Measurements from ENCODE around the gene OXGR1.

The OXGR1 gene

DNA sequence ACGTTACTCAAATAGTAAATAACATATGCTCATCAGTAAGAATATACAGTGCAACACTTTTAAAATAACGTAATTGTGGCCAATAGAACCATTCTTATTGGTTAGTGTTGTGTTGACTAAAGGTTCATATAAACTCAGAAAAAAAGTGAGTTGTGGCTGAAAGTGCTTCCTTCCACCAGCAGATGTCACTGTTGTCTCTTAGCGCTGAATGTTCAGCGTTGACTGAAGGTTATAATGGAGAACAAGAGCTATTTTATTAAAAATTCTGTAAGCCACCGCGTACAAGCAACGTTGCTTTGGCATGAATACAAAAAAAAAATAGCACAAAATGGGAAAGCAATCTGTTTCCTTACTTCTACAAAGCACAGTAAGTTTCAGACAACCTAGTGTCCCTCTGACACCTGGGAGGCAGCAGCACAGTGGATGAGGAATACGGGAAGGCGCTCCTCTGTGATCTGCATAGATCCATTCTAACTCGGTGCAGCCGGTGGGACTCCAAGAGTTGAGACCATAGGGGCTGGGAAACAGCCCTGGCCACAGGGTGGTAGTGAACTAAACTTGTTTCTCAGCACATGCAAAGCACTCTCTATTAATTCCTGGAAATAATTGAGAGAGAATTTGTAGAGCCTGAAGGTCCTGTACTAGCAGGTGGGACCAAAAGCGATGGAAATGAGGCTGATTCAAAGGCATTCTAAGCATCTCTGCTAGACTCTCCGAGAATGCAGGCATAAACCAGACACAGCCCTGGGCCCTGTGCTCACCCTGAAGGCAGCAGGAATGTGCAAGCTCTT lies 23.9 kb upstream of the OXGR1 start:
- no peak for TF ChIP-seq JUND (IDR thresholded peaks at IDR 0.05; ENCODE audit: low read depth)

DNA sequence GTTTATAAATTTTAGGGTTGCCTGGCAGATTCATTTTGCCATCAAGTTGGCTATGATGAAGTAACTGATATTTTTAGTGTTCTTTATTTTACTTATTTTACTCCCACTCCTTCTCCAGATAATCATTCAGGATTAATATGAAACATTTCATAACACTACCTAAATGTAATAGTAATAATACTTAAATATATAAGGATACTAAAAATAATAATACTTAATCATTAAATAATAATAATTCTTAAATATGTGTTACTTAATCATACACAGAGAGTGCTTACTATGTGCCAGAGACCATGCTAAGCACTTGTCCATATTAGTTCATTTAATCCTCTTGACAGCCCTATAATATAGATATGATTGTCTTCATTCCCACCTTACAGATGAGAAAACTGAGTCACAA lies 23.0 kb upstream of the OXGR1 start:
- in situ Hi-C loops (cut with HindIII; ENCODE audit: low pct_unique_long_range_greater_than_20kb, low sequenced_read_pairs) = no loop called here
- DNase-seq (ENCODE audit: low read depth in 1 of 2, low spot score in 1 of 2) = no peak
- no peak for TF ChIP-seq JUND (IDR thresholded peaks at IDR 0.05; ENCODE audit: low read depth)

More for the DNA sequence above, 23.9 kb upstream of the OXGR1 start:
- peak in 1 of 2 experiments; percentile 66 for DNase-seq (ENCODE audit: low read depth in 1 of 2, low spot score in 1 of 2)
- in situ Hi-C loops (cut with HindIII; ENCODE audit: low pct_unique_long_range_greater_than_20kb, low sequenced_read_pairs) = no loop called here

DNA sequence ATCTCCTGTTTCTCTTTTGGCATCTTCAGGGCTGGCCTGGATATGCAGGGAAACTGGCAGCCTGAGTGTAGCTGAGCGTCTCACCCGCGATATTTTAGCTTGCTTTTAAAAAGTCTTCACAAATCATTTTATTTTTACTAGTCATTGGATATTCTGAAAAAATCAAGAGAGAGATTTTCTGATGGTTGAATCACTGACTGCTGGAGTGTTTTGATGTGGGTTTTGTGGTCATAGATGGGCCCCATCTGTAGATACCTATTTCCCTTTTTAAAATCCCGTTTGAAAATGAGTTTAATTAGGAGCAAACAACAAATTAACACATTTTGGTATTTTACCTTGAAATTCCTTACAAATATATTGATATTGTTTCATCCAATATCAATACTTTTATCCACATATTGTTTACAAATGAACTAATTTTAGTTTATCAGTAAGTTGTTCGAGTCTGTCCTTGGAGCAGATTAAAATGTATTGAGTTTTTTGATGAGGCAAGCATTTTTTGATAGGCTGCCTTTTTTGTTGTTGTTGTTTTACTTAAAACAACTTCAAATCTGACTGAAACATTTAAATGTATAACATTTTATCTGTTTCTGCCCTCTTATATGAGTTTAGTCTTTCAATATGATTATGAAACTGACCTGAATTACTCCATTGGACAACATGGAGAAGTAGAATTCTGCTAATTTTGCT lies 21.5 kb upstream of the OXGR1 start:
- DNase-seq (ENCODE audit: low read depth in 1 of 2, low spot score in 1 of 2) = no peak
- in situ Hi-C loops (cut with HindIII; ENCODE audit: low pct_unique_long_range_greater_than_20kb, low sequenced_read_pairs) = no loop called here

DNA sequence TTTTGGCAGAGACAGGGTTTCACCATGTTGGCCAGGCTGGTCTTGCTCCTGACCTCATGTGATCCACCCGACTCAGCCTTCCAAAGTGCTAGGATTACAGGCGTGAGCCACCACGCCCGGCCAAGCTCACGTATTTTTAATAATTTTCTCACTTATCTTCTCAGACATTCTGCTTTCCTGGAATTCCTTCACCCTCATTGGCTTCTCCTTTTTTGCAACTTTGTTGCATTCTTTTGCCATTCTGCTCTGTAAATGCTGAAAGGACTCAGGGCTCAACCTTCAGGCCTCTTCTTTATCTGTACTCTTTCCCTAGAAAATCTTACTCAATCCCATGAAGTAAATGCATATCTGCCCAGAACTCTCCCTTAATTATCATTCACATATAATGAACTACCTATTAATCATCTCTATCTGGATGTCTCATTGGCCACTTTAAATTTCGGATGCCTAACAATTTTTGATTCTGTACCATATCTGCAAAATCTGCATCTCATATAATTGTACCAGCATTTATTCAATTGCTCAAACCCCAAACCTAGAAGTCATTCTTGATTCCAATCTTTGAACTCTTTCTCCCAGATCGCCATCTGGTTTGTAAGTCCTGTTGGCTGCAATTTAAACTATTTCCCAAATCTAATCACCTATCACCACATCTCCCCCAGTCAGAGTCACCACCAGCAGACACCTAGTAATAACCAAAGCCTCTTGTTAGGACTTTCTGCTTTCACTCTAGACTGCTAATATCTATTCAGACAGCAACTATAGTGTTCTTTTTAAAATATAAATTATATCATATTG lies 18.2 kb upstream of the OXGR1 start:
- no peak for DNase-seq (ENCODE audit: low read depth in 1 of 2, low spot score in 1 of 2)
- in situ Hi-C loops (cut with HindIII; ENCODE audit: low pct_unique_long_range_greater_than_20kb, low sequenced_read_pairs) = no loop called here
- TF ChIP-seq JUND (IDR thresholded peaks at IDR 0.05; ENCODE audit: low read depth) = no peak

More for the DNA sequence above, 21.5 kb upstream of the OXGR1 start:
- no peak for TF ChIP-seq JUND (IDR thresholded peaks at IDR 0.05; ENCODE audit: low read depth)

DNA sequence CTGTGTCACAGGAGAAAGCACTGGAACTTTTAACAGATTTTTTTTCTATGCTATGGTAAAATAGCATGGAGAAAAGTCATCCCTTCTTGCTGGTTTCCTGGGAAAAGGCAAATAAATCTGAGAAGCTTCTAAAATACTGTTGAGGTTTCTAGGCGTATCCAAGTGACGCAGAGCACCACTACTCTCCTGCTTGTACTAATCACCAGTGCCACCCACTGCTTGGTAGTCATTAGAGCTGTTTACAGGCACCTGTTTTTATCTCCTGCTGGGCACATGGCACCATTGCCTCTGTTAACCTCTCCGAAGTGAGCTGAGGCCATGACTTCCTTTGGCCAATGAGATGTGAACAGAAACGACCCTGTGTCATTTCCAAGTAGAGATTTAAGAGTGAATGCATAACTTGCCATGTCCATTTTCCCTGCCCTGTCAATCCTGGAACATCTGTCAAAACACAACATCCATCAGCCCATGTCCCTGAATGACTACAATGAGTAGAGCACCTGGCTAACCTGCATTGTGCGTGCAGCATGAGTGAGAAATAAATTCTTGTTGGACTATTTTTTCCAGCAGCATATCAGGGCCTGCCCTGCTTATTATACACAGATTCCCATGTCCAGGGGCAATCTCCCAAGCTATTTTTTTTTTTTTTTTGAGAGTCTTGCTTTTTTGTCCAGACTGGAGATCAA lies 17.3 kb upstream of the OXGR1 start:
- DNase-seq (ENCODE audit: low read depth in 1 of 2, low spot score in 1 of 2) = no peak
- in situ Hi-C loops (cut with HindIII; ENCODE audit: low pct_unique_long_range_greater_than_20kb, low sequenced_read_pairs) = no loop called here

DNA sequence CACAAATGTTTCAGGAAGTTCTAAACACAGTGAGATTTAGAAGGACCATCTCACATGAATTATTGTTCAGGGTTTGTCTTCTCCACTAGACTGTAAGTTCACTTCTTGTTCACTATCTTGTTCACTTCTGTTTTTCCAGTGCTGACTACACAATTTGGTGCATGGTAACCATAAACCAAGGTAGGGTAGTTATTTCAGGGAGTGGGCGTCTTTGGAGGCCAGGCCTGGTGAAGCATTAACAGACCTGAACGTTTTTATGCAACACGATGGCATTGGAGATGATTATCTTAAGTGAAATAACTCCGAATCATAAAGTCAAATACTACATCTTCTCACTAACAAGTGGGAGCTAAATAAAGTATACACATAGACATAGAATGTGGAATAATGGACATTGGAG lies 14.4 kb upstream of the OXGR1 start:
- in situ Hi-C loops (cut with HindIII; ENCODE audit: low pct_unique_long_range_greater_than_20kb, low sequenced_read_pairs) = no loop called here
- DNase-seq (ENCODE audit: low read depth in 1 of 2, low spot score in 1 of 2) = no peak
- no peak for TF ChIP-seq JUND (IDR thresholded peaks at IDR 0.05; ENCODE audit: low read depth)

More for the DNA sequence above, 17.3 kb upstream of the OXGR1 start:
- no peak for TF ChIP-seq JUND (IDR thresholded peaks at IDR 0.05; ENCODE audit: low read depth)

DNA sequence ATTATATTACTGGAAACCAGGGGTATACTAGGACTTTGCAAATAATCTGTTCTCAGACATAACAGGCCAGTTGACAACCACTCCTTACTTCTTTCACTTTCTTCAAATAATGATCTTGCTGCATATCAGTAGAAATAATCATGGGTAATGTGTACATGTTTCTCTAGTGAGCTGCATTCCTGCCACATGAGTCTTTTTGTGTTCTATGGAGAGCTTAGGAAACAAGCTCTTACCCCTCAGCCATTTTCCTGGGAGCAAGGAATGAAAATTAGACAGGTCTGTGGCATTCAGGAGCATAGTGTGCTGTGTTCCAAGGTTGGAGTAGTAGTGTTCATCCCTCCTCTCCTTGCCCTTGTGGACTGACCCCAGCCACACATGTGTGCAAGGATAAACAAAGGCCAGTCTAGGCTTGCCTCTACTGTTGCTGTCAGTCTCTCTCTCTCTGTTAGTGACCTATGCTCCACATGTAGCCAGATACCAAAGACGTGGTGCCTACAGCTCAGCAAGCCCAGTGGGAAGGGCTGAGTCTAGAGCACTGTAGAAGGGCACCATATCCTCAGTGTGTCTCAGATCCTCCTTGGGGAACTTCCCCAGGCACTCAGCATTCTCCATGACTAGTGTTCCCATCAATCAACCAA lies 11.5 kb upstream of the OXGR1 start:
- no peak for DNase-seq (ENCODE audit: low read depth in 1 of 2, low spot score in 1 of 2)
- no peak for TF ChIP-seq JUND (IDR thresholded peaks at IDR 0.05; ENCODE audit: low read depth)
- in situ Hi-C loops (cut with HindIII; ENCODE audit: low pct_unique_long_range_greater_than_20kb, low sequenced_read_pairs) = no loop called here

DNA sequence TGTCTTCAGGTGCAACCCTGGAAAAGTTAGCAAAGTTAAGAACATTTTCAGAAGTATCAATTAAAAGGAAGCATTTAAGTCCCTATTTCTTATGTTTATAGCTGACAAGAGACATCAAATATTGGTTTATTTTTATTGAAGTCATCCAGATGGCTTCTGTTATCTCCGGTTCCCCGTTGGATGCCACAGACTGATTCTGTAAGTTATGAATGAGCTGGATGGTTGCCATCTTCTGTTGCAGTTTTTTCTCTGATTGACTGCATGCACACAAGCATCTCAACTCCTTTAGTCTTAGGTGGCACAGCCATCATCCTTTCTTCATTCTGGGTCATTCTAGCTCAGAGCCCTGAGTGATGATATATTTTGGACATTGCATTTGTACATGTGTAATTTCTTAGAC lies 10.6 kb upstream of the OXGR1 start:
- TF ChIP-seq JUND (IDR thresholded peaks at IDR 0.05; ENCODE audit: low read depth) = no peak
- DNase-seq (ENCODE audit: low read depth in 1 of 2, low spot score in 1 of 2) = no peak
- in situ Hi-C loops (cut with HindIII; ENCODE audit: low pct_unique_long_range_greater_than_20kb, low sequenced_read_pairs) = no loop called here

DNA sequence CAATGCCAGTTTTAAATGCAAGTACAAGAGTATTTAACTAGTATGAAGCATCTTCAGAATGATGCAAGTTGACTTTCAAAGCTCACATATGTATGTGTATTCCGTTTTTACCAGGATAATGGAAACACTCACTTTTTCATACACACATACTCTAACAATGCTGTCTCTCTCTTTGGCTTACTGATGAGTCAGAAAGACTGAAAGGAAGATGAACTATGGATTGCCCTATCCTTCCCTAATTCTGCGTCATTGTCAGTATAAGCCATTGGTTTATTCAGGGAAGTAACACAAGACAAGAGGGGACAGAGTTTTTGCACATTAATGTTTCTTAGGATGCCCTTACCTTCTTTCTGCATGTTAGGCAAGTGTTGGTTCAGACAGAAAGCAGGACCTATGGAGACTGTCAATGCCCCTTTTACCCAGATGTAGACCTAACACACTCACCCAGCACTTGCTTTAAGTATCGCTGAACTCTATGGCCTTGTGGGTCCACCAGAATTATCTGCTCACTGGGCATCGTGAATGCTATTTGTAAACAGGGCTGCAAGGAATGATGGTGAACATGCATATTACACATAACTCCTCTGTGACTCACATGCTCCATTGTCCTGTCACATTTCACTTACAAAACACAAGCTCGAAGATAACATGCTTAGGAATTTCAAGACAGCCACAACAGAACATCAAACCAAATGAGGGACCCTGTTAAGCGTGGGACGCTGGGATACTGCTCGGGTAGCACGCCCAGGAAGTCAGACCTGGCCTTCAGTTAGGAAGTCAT lies 10.0 kb upstream of the OXGR1 start:
- in situ Hi-C loops (cut with HindIII; ENCODE audit: low pct_unique_long_range_greater_than_20kb, low sequenced_read_pairs) = no loop called here
- DNase-seq (ENCODE audit: low read depth in 1 of 2, low spot score in 1 of 2) = no peak

DNA sequence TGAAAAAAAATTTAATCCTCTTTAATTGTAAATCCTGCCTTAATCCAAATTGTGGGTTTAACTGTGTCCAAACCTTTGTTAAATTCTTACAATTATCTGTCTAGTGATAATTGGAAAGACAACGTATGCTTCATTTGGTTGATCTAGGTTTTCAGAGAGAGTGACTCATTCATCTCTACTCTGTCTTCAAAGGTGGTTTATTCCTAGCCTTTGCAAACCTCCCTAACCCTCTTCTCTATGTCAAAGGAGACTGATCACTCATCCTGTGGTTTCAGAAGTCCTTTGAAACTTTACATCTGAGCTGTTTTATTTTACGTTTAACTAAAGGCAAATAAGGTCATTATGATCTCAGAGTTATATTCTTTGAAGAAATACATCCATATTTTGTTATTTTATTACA lies 8.8 kb upstream of the OXGR1 start:
- in situ Hi-C loops (cut with HindIII; ENCODE audit: low pct_unique_long_range_greater_than_20kb, low sequenced_read_pairs) = no loop called here
- no peak for TF ChIP-seq JUND (IDR thresholded peaks at IDR 0.05; ENCODE audit: low read depth)
- DNase-seq (ENCODE audit: low read depth in 1 of 2, low spot score in 1 of 2) = no peak

More for the DNA sequence above, 10.0 kb upstream of the OXGR1 start:
- TF ChIP-seq JUND (IDR thresholded peaks at IDR 0.05; ENCODE audit: low read depth) = no peak

DNA sequence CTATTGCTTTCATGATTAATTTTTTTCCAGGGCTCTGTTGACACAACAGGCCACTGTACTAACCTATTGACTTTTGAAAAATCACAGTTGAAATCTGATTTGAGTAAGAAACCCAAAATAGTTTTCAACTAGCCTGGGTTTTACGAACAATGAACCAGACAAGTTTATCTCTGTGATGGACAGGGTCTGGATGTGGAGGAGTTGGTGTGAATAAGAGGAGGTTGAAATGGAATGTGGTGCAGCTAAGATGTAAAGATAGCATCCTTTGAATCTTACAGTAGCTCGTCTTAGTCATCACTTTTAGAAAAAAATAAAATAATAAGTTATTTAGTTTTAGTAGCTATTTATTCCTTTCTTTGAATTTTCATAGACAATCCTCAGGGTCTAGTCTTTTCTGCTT lies 8.3 kb upstream of the OXGR1 start:
- in situ Hi-C loops (cut with HindIII; ENCODE audit: low pct_unique_long_range_greater_than_20kb, low sequenced_read_pairs) = no loop called here
- no peak for DNase-seq (ENCODE audit: low read depth in 1 of 2, low spot score in 1 of 2)
- no peak for TF ChIP-seq JUND (IDR thresholded peaks at IDR 0.05; ENCODE audit: low read depth)
